Measurements from ENCODE around the gene BCKDK. TPM values are rescaled to one million over a fixed set of nuclear protein-coding genes. Genes with fewer than 3 reads are reported as not detected.

The BCKDK gene
- total RNA-seq, 1 donor from 2014 or later, result 44.9 TPM

DNA sequence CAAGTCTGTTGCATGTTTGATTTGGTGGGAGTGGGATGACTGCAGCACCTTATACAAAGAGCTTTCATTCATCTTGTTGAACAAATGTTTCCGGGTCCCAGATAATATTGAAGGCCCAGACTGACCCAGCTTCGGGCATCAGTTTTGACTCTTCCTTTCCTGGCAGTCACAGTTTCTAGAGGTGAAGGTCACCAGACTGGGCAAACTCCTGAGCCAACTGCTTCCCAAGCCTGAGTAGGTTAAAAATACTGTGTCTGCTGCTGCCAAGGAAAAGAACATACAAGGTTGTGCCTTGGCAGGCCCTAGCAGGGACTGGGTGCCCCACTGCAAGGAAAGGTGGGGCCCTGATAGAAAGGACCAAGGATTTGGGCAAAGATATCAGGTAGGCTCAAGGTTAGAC is 4.5 kb downstream of the BCKDK start:
- Histone ChIP-seq H3K27ac (ENCODE audit: low read depth, low read length) (no peak overlapping the region), H4K20me1 (ENCODE audit: insufficient read depth, low read length) (peaks cover 7% of the 10 kb centered on the region), H3K36me3 (ENCODE audit: insufficient read depth, low read length) (peaks cover 7% of the 10 kb centered on the region), H2AFZ (ENCODE audit: low read depth, low read length) (no peak overlapping the region), H3K4me1 (ENCODE audit: insufficient read depth, low read length) (peaks cover 9% of the 10 kb centered on the region), H3K9ac (ENCODE audit: low read length) (no peak overlapping the region), H3K4me3 (ENCODE audit: insufficient read depth, low read depth, low read length) (no peak overlapping the region), H3K4me2 (ENCODE audit: low read length) (no peak overlapping the region), H3K79me2 (ENCODE audit: insufficient read depth, low read length) (peaks cover 20% of the 10 kb centered on the region), H3K27me3 (ENCODE audit: insufficient read depth, low read length) (no peaks in the 10 kb centered on the region), H3K9me3 (ENCODE audit: insufficient read depth, low read depth, low read length) (no peaks in the 10 kb centered on the region)
- H3K27ac Mint-ChIP-seq (ENCODE audit: unreplicated experiment), result no peak overlapping the region
- peaks cover 5% of the 10 kb centered on the region for H3K4me1 Mint-ChIP-seq (ENCODE audit: low read depth, unreplicated experiment)
- no peak for DNase-seq (ENCODE audit: low read depth)
- no peak for FAIRE-seq
- no peak overlapping the region for H3K4me3 Mint-ChIP-seq (ENCODE audit: unreplicated experiment)
- H3K9me3 Mint-ChIP-seq (ENCODE audit: unreplicated experiment), result no peaks in the 10 kb centered on the region
- no peaks in the 10 kb centered on the region for H3K27me3 Mint-ChIP-seq (ENCODE audit: low read depth, unreplicated experiment)
- no peak for TF ChIP-seq EZH2 (IDR thresholded peaks at IDR 0.05; ENCODE audit: insufficient read depth, low read length)
- TF ChIP-seq, protein P1, sequence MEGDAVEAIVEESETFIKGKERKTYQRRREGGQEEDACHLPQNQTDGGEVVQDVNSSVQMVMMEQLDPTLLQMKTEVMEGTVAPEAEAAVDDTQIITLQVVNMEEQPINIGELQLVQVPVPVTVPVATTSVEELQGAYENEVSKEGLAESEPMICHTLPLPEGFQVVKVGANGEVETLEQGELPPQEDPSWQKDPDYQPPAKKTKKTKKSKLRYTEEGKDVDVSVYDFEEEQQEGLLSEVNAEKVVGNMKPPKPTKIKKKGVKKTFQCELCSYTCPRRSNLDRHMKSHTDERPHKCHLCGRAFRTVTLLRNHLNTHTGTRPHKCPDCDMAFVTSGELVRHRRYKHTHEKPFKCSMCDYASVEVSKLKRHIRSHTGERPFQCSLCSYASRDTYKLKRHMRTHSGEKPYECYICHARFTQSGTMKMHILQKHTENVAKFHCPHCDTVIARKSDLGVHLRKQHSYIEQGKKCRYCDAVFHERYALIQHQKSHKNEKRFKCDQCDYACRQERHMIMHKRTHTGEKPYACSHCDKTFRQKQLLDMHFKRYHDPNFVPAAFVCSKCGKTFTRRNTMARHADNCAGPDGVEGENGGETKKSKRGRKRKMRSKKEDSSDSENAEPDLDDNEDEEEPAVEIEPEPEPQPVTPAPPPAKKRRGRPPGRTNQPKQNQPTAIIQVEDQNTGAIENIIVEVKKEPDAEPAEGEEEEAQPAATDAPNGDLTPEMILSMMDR (IDR thresholded peaks at IDR 0.05; ENCODE audit: insufficient read depth, low read depth, low read length), result no peak
- peaks cover 24% of the 10 kb centered on the region for H3K36me3 Mint-ChIP-seq (ENCODE audit: low read depth, unreplicated experiment)

DNA sequence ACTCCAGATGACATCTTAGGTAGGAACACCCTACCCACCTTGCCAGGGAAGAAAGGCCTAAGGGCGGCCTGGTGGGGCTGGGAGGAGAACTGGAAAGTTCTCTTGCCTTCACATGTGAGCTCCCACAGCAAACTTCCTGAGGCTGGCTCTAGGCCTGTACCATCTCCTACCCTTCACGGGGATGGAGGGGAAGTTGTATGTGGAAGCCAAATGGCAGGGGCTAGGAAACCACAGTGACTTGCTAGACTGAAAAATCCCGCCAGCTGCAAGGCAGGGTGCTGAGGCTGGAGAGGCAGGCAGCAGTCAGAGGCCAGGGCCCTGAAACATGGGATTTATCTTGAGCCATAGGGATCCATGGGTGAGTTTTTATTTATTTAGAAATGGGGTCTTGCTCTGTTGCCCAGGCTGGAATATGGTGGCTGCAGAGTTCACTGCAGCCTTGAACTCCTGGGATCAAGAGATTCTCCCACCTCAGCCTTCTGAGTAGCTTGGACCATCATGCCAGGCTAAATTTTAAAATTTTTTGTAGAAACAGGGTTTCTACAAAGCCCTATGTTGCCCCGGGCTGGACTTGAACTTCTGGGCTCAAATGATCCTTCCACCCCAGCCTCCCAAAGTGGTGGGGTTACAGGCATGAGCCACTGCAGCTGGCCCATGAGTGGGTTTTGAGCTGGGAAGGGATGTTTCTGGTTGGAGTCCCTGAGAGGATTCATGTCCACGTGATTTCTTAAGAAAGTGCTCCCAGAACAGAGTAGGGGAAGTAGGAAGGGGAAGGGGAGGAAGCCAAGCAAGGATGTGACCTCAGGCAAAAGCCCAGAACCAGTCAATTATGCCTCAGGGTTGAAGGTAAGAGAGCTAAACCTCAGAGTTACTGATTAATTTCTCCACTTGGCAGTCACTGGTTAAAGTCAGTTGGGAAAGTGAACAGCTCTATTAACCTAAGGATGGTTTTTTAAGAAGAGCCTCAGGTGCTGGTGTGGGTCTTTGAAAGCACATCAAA is 5.2 kb downstream of the BCKDK start:
- H3K9me3 Mint-ChIP-seq (ENCODE audit: unreplicated experiment), result no peaks in the 10 kb centered on the region
- Histone ChIP-seq H3K4me3 (ENCODE audit: insufficient read depth, low read depth, low read length) (no peak overlapping the region), H3K27ac (ENCODE audit: low read depth, low read length) (no peak overlapping the region), H3K9me3 (ENCODE audit: insufficient read depth, low read depth, low read length) (no peaks in the 10 kb centered on the region), H3K27me3 (ENCODE audit: insufficient read depth, low read length) (no peaks in the 10 kb centered on the region), H2AFZ (ENCODE audit: low read depth, low read length) (no peak overlapping the region), H3K4me1 (ENCODE audit: insufficient read depth, low read length) (peaks cover 13% of the 10 kb centered on the region), H3K36me3 (ENCODE audit: insufficient read depth, low read length) (peaks cover 7% of the 10 kb centered on the region), H3K79me2 (ENCODE audit: insufficient read depth, low read length) (peaks cover 23% of the 10 kb centered on the region), H3K9ac (ENCODE audit: low read length) (no peak overlapping the region), H4K20me1 (ENCODE audit: insufficient read depth, low read length) (peaks cover 7% of the 10 kb centered on the region), H3K4me2 (ENCODE audit: low read length) (no peak overlapping the region)
- TF ChIP-seq, protein P1 (IDR thresholded peaks at IDR 0.05; ENCODE audit: insufficient read depth, low read depth, low read length), result no peak
- TF ChIP-seq EZH2 (IDR thresholded peaks at IDR 0.05; ENCODE audit: insufficient read depth, low read length), result no peak
- peaks cover 5% of the 10 kb centered on the region for H3K4me1 Mint-ChIP-seq (ENCODE audit: low read depth, unreplicated experiment)
- peaks cover 24% of the 10 kb centered on the region for H3K36me3 Mint-ChIP-seq (ENCODE audit: low read depth, unreplicated experiment)
- H3K4me3 Mint-ChIP-seq (ENCODE audit: unreplicated experiment), result peak overlapping the region; percentile 20
- no peak for DNase-seq (ENCODE audit: low read depth)
- no peak for FAIRE-seq
- no peaks in the 10 kb centered on the region for H3K27me3 Mint-ChIP-seq (ENCODE audit: low read depth, unreplicated experiment)
- no peak overlapping the region for H3K27ac Mint-ChIP-seq (ENCODE audit: unreplicated experiment)

DNA sequence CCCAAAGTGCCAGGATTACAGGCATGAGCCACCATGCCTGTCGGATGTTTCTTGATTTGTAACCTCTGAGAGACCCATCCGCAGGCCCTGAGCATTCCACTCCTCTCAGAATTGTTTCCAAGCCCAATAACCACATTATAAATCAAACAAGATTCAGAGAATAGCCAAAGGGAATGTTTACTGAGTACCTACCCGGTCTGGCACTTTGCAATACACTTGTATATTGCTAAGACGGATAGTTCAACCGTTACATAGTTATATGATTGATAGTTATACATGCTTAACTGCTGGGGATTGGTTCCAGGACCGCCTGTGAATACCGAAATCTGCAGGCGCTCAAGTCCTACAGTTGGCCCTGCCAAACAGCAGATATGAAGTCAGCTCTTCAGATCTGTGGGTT is 6.3 kb downstream of the BCKDK start:
- Mint-ChIP-seq H3K4me3 (ENCODE audit: unreplicated experiment) (no peak overlapping the region), H3K9me3 (ENCODE audit: unreplicated experiment) (no peaks in the 10 kb centered on the region), H3K27me3 (ENCODE audit: low read depth, unreplicated experiment) (no peaks in the 10 kb centered on the region), H3K4me1 (ENCODE audit: low read depth, unreplicated experiment) (peaks cover 5% of the 10 kb centered on the region), H3K36me3 (ENCODE audit: low read depth, unreplicated experiment) (peaks cover 24% of the 10 kb centered on the region), H3K27ac (ENCODE audit: unreplicated experiment) (peak overlapping the region; percentile 59)
- peaks cover 9% of the 10 kb centered on the region for H3K4me1 ChIP-seq (ENCODE audit: insufficient read depth, low read length)
- DNase-seq (ENCODE audit: low read depth) (no peak), FAIRE-seq (no peak)
- H3K27ac ChIP-seq (ENCODE audit: low read depth, low read length), result no peak overlapping the region
- H3K4me3 ChIP-seq (ENCODE audit: insufficient read depth, low read depth, low read length), result no peak overlapping the region
- TF ChIP-seq EZH2 (IDR thresholded peaks at IDR 0.05; ENCODE audit: insufficient read depth, low read length), result no peak
- TF ChIP-seq, protein P1 (IDR thresholded peaks at IDR 0.05; ENCODE audit: insufficient read depth, low read depth, low read length), result no peak
- peaks cover 22% of the 10 kb centered on the region for H3K79me2 ChIP-seq (ENCODE audit: insufficient read depth, low read length)
- H3K27me3 ChIP-seq (ENCODE audit: insufficient read depth, low read length), result no peaks in the 10 kb centered on the region
- no peak overlapping the region for H3K9ac ChIP-seq (ENCODE audit: low read length)
- H3K36me3 ChIP-seq (ENCODE audit: insufficient read depth, low read length), result peaks cover 7% of the 10 kb centered on the region
- H2AFZ ChIP-seq (ENCODE audit: low read depth, low read length), result no peak overlapping the region
- no peak overlapping the region for H3K4me2 ChIP-seq (ENCODE audit: low read length)
- H3K9me3 ChIP-seq (ENCODE audit: insufficient read depth, low read depth, low read length), result no peaks in the 10 kb centered on the region
- H4K20me1 ChIP-seq (ENCODE audit: insufficient read depth, low read length), result peaks cover 11% of the 10 kb centered on the region

Measured in astrocyte (in vitro differentiated cells and primary cell).